HG03280 (cell line): ENCODE results near the gene STH.
"Not testable (repeated sequence)": the region's sequence is repeated elsewhere in the genome, so short reads cannot be mapped to it uniquely, and the experiment has no call there.

ENCODE experiments used
- ATAC-seq: cut with Tn5 transposase; IDR thresholded peaks from one replicate; pipeline ENCODE4 v1.9.1; 2021; ENCODE audit warnings: mild to moderate bottlenecking, moderate library complexity; ENCODE audit not compliant: unreplicated experiment

Gene STH

GRCh38 chr17:45998987-45999899 lies at the start of gene STH:
STH (plus strand) TSS chr17:45999250; CDS start chr17:45999280, 30 bp downstream.
- no peak for ATAC-seq

- no peak for ATAC-seq
Measured at GRCh38 chr17:45949755-45950320, 49.2 kb upstream of the STH start.

- no peak for ATAC-seq
Measured at GRCh38 chr17:45950888-45951287, 48.2 kb upstream of the STH start.

- ATAC-seq = no peak
Measured at GRCh38 chr17:45951403-45951802, 47.6 kb upstream of the STH start.

GRCh38 chr17:45951941-45952340 lies 47.1 kb upstream of the STH start:
- no peak for ATAC-seq

- no peak for ATAC-seq
Measured at GRCh38 chr17:45952814-45953320, 46.2 kb upstream of the STH start.

- no peak for ATAC-seq
Measured at GRCh38 chr17:45953561-45953960, 45.5 kb upstream of the STH start.

- no peak for ATAC-seq
Measured at GRCh38 chr17:45954914-45955313, 44.1 kb upstream of the STH start.

- no peak for ATAC-seq
Measured at GRCh38 chr17:45955326-45955725, 43.7 kb upstream of the STH start.

- no peak for ATAC-seq
Measured at GRCh38 chr17:45956090-45956489, 43.0 kb upstream of the STH start.

- not testable (repeated sequence) for ATAC-seq
Measured at GRCh38 chr17:45956746-45957145, 42.3 kb upstream of the STH start.

- ATAC-seq = no peak
Measured at GRCh38 chr17:45958307-45958706, 40.7 kb upstream of the STH start.

GRCh38 chr17:45958994-45959665 lies 39.9 kb upstream of the STH start:
- no peak for ATAC-seq

- ATAC-seq = no peak
Measured at GRCh38 chr17:45960311-45960710, 38.7 kb upstream of the STH start.

- ATAC-seq = no peak
Measured at GRCh38 chr17:45961206-45961605, 37.8 kb upstream of the STH start.

- ATAC-seq = no peak
Measured at GRCh38 chr17:45962221-45962972, 36.7 kb upstream of the STH start.

GRCh38 chr17:45963283-45963682 lies 35.8 kb upstream of the STH start:
- ATAC-seq = no peak

GRCh38 chr17:45963889-45964288 lies 35.2 kb upstream of the STH start:
- ATAC-seq = no peak

GRCh38 chr17:45964634-45965033 lies 34.4 kb upstream of the STH start:
- ATAC-seq = no peak

- ATAC-seq = no peak
Measured at GRCh38 chr17:45965812-45966211, 33.2 kb upstream of the STH start.
